ENCODE measurements around the gene DTNBP1.

GRCh38 chr6:15500078-15500740, 162.6 kb downstream of the DTNBP1 start:
- TF ChIP-seq, protein P1, sequence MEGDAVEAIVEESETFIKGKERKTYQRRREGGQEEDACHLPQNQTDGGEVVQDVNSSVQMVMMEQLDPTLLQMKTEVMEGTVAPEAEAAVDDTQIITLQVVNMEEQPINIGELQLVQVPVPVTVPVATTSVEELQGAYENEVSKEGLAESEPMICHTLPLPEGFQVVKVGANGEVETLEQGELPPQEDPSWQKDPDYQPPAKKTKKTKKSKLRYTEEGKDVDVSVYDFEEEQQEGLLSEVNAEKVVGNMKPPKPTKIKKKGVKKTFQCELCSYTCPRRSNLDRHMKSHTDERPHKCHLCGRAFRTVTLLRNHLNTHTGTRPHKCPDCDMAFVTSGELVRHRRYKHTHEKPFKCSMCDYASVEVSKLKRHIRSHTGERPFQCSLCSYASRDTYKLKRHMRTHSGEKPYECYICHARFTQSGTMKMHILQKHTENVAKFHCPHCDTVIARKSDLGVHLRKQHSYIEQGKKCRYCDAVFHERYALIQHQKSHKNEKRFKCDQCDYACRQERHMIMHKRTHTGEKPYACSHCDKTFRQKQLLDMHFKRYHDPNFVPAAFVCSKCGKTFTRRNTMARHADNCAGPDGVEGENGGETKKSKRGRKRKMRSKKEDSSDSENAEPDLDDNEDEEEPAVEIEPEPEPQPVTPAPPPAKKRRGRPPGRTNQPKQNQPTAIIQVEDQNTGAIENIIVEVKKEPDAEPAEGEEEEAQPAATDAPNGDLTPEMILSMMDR (IDR thresholded peaks at IDR 0.05), result no peak
- no peak for TF ChIP-seq POLR2A (IDR thresholded peaks at IDR 0.05)

Measured in breast epithelium (tissue), 3 donors.